ENCODE measurements around the gene CFAP298.

The CFAP298 gene

GRCh38 chr21:32593690-32594089 is 18.5 kb downstream of the CFAP298 start:
- Histone ChIP-seq H3K36me3 (no peaks in the 10 kb centered on the region), H3K27me3 (no peaks in the 10 kb centered on the region), H3K27ac (no peak overlapping the region), H3K4me1 (ENCODE audit: control insufficient read depth in 1 of 2, insufficient read depth in 1 of 2, low read depth in 1 of 2, low read length in 1 of 2) (no peaks in the 10 kb centered on the region), H3K9me3 (no peaks in the 10 kb centered on the region), H3K4me3 (ENCODE audit: low read depth in 1 of 2, low read length in 1 of 2) (no peak overlapping the region)
- TF ChIP-seq, protein P1, sequence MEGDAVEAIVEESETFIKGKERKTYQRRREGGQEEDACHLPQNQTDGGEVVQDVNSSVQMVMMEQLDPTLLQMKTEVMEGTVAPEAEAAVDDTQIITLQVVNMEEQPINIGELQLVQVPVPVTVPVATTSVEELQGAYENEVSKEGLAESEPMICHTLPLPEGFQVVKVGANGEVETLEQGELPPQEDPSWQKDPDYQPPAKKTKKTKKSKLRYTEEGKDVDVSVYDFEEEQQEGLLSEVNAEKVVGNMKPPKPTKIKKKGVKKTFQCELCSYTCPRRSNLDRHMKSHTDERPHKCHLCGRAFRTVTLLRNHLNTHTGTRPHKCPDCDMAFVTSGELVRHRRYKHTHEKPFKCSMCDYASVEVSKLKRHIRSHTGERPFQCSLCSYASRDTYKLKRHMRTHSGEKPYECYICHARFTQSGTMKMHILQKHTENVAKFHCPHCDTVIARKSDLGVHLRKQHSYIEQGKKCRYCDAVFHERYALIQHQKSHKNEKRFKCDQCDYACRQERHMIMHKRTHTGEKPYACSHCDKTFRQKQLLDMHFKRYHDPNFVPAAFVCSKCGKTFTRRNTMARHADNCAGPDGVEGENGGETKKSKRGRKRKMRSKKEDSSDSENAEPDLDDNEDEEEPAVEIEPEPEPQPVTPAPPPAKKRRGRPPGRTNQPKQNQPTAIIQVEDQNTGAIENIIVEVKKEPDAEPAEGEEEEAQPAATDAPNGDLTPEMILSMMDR (IDR thresholded peaks at IDR 0.05) = no peak

DNA sequence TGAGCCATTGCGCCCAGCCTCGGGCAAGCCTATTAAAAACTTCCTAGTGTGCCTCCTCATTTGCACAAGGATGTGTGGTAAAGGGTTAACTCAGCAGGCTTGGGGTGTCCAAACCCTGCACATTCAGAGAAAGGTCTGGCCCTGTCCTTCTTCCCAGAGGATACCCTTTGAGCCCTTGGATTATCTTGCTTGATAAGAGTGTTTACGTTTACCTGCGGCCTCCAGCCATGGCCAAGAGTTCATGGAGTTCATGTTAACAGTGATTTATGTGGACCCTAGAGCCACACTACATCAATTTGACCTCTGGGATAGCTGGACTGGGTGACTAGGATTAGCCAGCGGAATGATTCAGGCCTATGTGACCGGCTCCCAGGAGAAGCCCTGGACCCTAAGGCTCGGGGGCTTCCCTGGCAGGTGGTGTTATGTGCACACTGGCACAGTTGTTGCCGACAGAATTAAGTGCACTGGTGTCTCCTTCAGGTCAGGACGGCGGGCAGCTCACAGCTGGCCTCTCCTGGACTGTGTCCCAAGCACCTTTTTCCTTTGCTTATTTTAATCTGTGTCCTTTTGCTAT is 19.2 kb downstream of the CFAP298 start:
- TF ChIP-seq, protein P1 (IDR thresholded peaks at IDR 0.05) = no peak
- Histone ChIP-seq H3K4me3 (ENCODE audit: low read depth in 1 of 2, low read length in 1 of 2) (no peak overlapping the region), H3K4me1 (ENCODE audit: control insufficient read depth in 1 of 2, insufficient read depth in 1 of 2, low read depth in 1 of 2, low read length in 1 of 2) (no peaks in the 10 kb centered on the region), H3K27ac (no peak overlapping the region), H3K9me3 (no peaks in the 10 kb centered on the region), H3K27me3 (no peaks in the 10 kb centered on the region), H3K36me3 (no peaks in the 10 kb centered on the region)

DNA sequence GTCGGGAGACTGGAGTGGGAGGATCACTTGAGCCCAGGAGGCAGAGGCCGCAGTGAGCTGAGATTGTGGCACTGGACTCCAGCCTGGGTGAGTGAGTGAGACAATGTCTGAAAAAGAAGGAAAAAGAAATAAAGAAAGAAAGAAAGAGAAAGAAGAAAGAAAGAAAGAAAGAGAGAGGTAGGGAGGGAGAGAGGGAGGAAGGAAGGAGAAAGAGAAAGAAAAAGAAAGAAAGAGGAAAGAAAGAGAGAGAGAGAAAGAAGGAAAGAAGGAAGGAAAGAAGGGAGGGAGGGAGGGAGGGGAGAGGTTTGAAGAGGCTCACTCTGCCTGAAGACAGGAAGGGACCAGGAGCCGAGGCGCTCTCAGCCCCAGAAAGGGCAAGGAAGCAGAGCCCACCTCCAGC is 22.0 kb downstream of the CFAP298 start:
- H3K9me3 ChIP-seq = no peaks in the 10 kb centered on the region
- no peaks in the 10 kb centered on the region for H3K36me3 ChIP-seq
- TF ChIP-seq, protein P1 (IDR thresholded peaks at IDR 0.05) = no peak
- H3K27me3 ChIP-seq = no peaks in the 10 kb centered on the region
- H3K4me3 ChIP-seq (ENCODE audit: low read depth in 1 of 2, low read length in 1 of 2) = no peak overlapping the region
- no peaks in the 10 kb centered on the region for H3K4me1 ChIP-seq (ENCODE audit: control insufficient read depth in 1 of 2, insufficient read depth in 1 of 2, low read depth in 1 of 2, low read length in 1 of 2)
- H3K27ac ChIP-seq = no peak overlapping the region

DNA sequence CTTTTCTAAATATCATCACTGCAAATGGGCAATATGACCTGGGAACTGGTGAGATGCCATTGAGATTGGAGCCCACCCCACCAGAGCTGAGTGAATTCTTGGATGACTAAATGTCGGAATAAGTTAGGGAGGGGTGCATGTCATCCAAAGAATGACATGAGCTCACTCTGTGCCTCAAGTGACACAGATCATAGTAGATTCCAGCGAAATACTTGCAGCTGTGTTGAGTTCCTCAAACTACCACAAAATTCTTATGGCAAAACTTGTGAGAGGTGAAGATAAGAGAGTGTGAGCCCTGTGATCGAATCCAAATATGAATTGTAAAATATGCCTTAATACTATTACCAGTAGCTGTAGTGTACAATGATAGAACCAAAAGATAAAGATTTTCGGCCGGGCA is 24.5 kb downstream of the CFAP298 start:
- Histone ChIP-seq H3K27me3 (no peaks in the 10 kb centered on the region), H3K4me3 (ENCODE audit: low read depth in 1 of 2, low read length in 1 of 2) (no peak overlapping the region), H3K4me1 (ENCODE audit: control insufficient read depth in 1 of 2, insufficient read depth in 1 of 2, low read depth in 1 of 2, low read length in 1 of 2) (no peaks in the 10 kb centered on the region), H3K36me3 (no peaks in the 10 kb centered on the region), H3K27ac (no peak overlapping the region), H3K9me3 (no peaks in the 10 kb centered on the region)
- TF ChIP-seq, protein P1 (IDR thresholded peaks at IDR 0.05) = no peak

DNA sequence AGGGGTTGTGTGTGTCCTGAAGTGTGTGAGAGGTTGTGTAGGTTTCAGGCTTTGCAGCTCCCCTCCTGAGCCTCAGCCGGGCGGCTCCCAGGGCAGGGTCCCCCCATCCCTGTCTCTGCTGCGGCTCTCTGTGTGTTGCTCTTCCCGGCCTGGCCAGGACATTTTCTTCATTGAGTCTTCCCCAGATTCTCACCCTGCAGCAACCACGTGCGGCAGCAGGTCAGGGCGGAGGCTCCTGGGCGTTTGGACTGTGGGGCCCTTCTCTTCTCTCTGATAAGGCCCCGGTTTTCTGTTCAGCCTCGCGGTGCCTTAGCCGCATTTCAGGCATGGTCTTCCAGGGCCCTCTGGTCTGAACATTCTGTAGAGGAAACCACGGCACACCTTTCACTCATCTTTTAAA is 25.1 kb downstream of the CFAP298 start:
- TF ChIP-seq, protein P1 (IDR thresholded peaks at IDR 0.05) = no peak
- no peak overlapping the region for H3K27ac ChIP-seq
- no peaks in the 10 kb centered on the region for H3K9me3 ChIP-seq

GRCh38 chr21:32585970-32586369 is 26.2 kb downstream of the CFAP298 start:
- Histone ChIP-seq H3K4me3 (ENCODE audit: low read depth in 1 of 2, low read length in 1 of 2) (no peak overlapping the region), H3K27ac (no peak overlapping the region), H3K36me3 (no peaks in the 10 kb centered on the region), H3K9me3 (no peaks in the 10 kb centered on the region), H3K4me1 (ENCODE audit: control insufficient read depth in 1 of 2, insufficient read depth in 1 of 2, low read depth in 1 of 2, low read length in 1 of 2) (no peaks in the 10 kb centered on the region), H3K27me3 (no peaks in the 10 kb centered on the region)
- TF ChIP-seq, protein P1 (IDR thresholded peaks at IDR 0.05) = no peak

More for the DNA sequence above, 25.1 kb downstream of the CFAP298 start:
- Histone ChIP-seq H3K4me3 (ENCODE audit: low read depth in 1 of 2, low read length in 1 of 2) (no peak overlapping the region), H3K27me3 (no peaks in the 10 kb centered on the region), H3K36me3 (no peaks in the 10 kb centered on the region), H3K4me1 (ENCODE audit: control insufficient read depth in 1 of 2, insufficient read depth in 1 of 2, low read depth in 1 of 2, low read length in 1 of 2) (no peaks in the 10 kb centered on the region)

Measured in neutrophil (primary cell).